ENCODE data around the gene FHDC1.

DNA sequence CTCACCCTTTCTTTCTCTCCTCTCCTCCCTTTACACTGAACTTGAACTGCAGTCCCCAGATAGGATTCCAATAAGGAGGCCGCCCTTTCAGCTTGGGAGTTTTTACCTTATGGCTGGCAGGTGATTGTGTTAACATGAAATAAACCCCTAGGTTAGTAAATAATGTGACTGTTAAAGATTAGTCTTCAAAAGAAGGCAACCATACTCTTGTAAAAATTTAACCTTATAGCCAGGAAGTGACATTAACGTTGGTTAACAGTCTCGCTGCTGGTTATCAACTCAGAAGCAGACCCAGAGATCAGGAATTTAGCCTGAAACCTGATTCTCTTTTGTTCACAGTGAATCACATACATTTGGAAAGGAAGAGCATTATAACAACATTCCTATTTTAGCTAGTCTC is 15.2 kb downstream of the FHDC1 start:
- TF ChIP-seq POLR2AphosphoS5 (IDR thresholded peaks at IDR 0.05; ENCODE audit: borderline replicate concordance, low read depth, low read length) (no peak), EZH2 (IDR thresholded peaks at IDR 0.05) (no peak), FOXP2 (optimal IDR thresholded peaks at IDR 0.05; ENCODE audit: control extremely low read depth, extremely low read length, insufficient read depth) (no peak)

All from SK-N-MC (cell line).